HCT116 (cell line): ENCODE data around the gene TMEM9.

Source experiments
- CEBPB ChIP-seq: IDR thresholded peaks from 2 replicates; pipeline ENCODE4 v1.6.1; 2012; ENCODE audit warnings: low read depth
- CTCF ChIP-seq, 3 experiments: fragments of 200-600 bp in 1 of 3; sonication (generic) in 1 of 3; IDR thresholded peaks in 2 of 3; conservative IDR thresholded peaks in 1 of 3; 2 replicates each; pipeline ENCODE4 v1.5.1; 2012 to 2017; ENCODE audit warnings: low read depth in 2 of 3, low read length in 2 of 3, antibody characterized with exemption in 1 of 3, borderline replicate concordance in 1 of 3, control low read depth in 1 of 3, mild to moderate bottlenecking in 1 of 3, mixed read lengths in 1 of 3, mixed run types in 1 of 3, moderate library complexity in 1 of 3; ENCODE audit not compliant: insufficient read depth in 1 of 3
- EZH2 ChIP-seq: fragments of 200-600 bp; sonication (generic); IDR thresholded peaks from 2 replicates; pipeline ENCODE4 v1.6.1; 2017; ENCODE audit warnings: antibody characterized with exemption, mixed run types
- EZH2phosphoT487 ChIP-seq: fragments of 200-600 bp; IDR thresholded peaks from 2 replicates; pipeline ENCODE4 v1.6.1; 2018; ENCODE audit warnings: antibody characterized with exemption, borderline replicate concordance
- POLR2A ChIP-seq: IDR thresholded peaks from 2 replicates; pipeline ENCODE4 v1.7.0; 2011; ENCODE audit warnings: borderline replicate concordance; ENCODE audit not compliant: insufficient read depth, insufficient read length; ENCODE audit errors: extremely low read depth
- POLR2AphosphoS5 ChIP-seq: IDR thresholded peaks from 2 replicates; pipeline ENCODE4 v1.6.1; 2011; ENCODE audit warnings: mild to moderate bottlenecking, low read depth, low read length, moderate library complexity
- SIN3A ChIP-seq: IDR thresholded peaks from 2 replicates; pipeline ENCODE4 v1.6.1; 2012; ENCODE audit warnings: low read depth
- YY1 ChIP-seq: IDR thresholded peaks from 2 replicates; pipeline ENCODE4 v1.6.1; 2011; ENCODE audit warnings: low read length, low read depth, moderate library complexity, mild to moderate bottlenecking; ENCODE audit not compliant: insufficient replicate concordance; ENCODE audit errors: extremely low read depth
- ZBTB33 ChIP-seq: IDR thresholded peaks from 2 replicates; pipeline ENCODE4 v1.6.1; 2011; ENCODE audit warnings: mild to moderate bottlenecking, low read length, moderate library complexity; ENCODE audit not compliant: insufficient replicate concordance; ENCODE audit errors: extremely low read depth

GRCh38 chr1:201142011-201142848 lies 12.0 kb downstream of the TMEM9 start:
- no peak for TF ChIP-seq CTCF (IDR thresholded peaks at IDR 0.05 in 2 of 3, conservative IDR thresholded peaks at IDR 0.05 in 1 of 3; ENCODE audit: borderline replicate concordance in 1 of 3, insufficient read depth in 1 of 3, low read depth in 2 of 3, low read length in 2 of 3)
- no peak for TF ChIP-seq CEBPB
- TF ChIP-seq POLR2AphosphoS5: no peak
- no peak for TF ChIP-seq YY1
- no peak for TF ChIP-seq ZBTB33
- TF ChIP-seq EZH2: no peak
- TF ChIP-seq SIN3A: no peak
- TF ChIP-seq POLR2A: no peak
- no peak for TF ChIP-seq EZH2phosphoT487
